Occipital lobe (tissue), 2 donors: ENCODE measurements around the gene TMEM259. TPM values are rescaled to one million over a fixed set of nuclear protein-coding genes. Genes with fewer than 3 reads are reported as not detected.

Experiments used
- DNase-seq: peaks from one replicate; lab custom pipeline; 2025; lab: John Stamatoyannopoulos, UW
- total RNA-seq: library from RNA; depleted of rRNA; stranded (reverse); fragments of >200 nt; gene quantifications from one replicate; pipeline ENCODE4 v1.2.3, GENCODE V29; 2014

The TMEM259 gene
- total RNA-seq, 1 donor from 2014 or later, result 33.8 TPM

- DNase-seq, result no peak
These were observed 16.6 kb downstream of the TMEM259 start for GRCh38 chr19:1004204-1004802.

- no peak for DNase-seq
These were observed 17.6 kb downstream of the TMEM259 start for GRCh38 chr19:1003283-1003682.

- DNase-seq, result no peak
These were observed 18.3 kb downstream of the TMEM259 start for GRCh38 chr19:1002600-1002999.

GRCh38 chr19:1001538-1002166 is 19.3 kb downstream of the TMEM259 start:
- no peak for DNase-seq

GRCh38 chr19:1000591-1001537 is 20.1 kb downstream of the TMEM259 start:
- no peak for DNase-seq

GRCh38 chr19:1000095-1000494 is 20.8 kb downstream of the TMEM259 start, which contains the start of gene GRIN3B:
Gene GRIN3B, plus strand, starts transcription at chr19:1000419. Its CDS starts 19 bp downstream, at chr19:1000438.
- DNase-seq, result no peak

GRCh38 chr19:999379-999719 is 21.6 kb downstream of the TMEM259 start:
- no peak for DNase-seq

- DNase-seq, result no peak
These were observed 22.9 kb downstream of the TMEM259 start for GRCh38 chr19:998064-998463.

GRCh38 chr19:996051-996838 is 24.7 kb downstream of the TMEM259 start:
- no peak for DNase-seq

- no peak for DNase-seq
These were observed 25.7 kb downstream of the TMEM259 start for GRCh38 chr19:995051-995827.

GRCh38 chr19:994516-994915 is 26.4 kb downstream of the TMEM259 start:
- no peak for DNase-seq

- DNase-seq, result no peak
These were observed 27.0 kb downstream of the TMEM259 start for GRCh38 chr19:993831-994393.

- no peak for DNase-seq
These were observed 27.5 kb downstream of the TMEM259 start for GRCh38 chr19:993361-993830.

- DNase-seq, result no peak
These were observed 28.3 kb downstream of the TMEM259 start for GRCh38 chr19:992670-993055.

GRCh38 chr19:991932-992669 is 28.8 kb downstream of the TMEM259 start:
- DNase-seq, result no peak

- DNase-seq, result no peak
These were observed 29.6 kb downstream of the TMEM259 start for GRCh38 chr19:991174-991931.

- no peak for DNase-seq
These were observed 30.2 kb downstream of the TMEM259 start for GRCh38 chr19:990746-991145.

- DNase-seq, result no peak
These were observed 30.8 kb downstream of the TMEM259 start for GRCh38 chr19:990119-990571.
